Stimulated activated CD4-positive, alpha-beta T cell treated with anti-CD3 and anti-CD28 coated beads, Interleukin-1b, Interleukin-23, amount 100 ng/mL, for 24 hours (primary cell): Measurements from ENCODE around the gene RAMACL.
"Not testable (repeated sequence)": the region's sequence is repeated elsewhere in the genome, so short reads cannot be mapped to it uniquely, and the experiment has no call there.

Source experiments
- DNase-seq, 4 experiments: peaks; one replicate each; pipeline ENCODE4 v3.0.0-alpha.2; 2020; ENCODE audit warnings: low read depth in 4 of 4, low spot score in 1 of 4

RAMACL gene

GRCh38 chr6:166586424-166587156 lies at the start of gene RAMACL:
TSS of gene RAMACL (minus strand) at chr6:166586678. CDS start at chr6:166586477, 201 bp downstream.
- DNase-seq = peak in 3 of 4 experiments; percentile 5 to 15 (median 7)

- no peak for DNase-seq
Observed at GRCh38 chr6:166635013-166635970, 48.8 kb upstream of the RAMACL start.

DNA sequence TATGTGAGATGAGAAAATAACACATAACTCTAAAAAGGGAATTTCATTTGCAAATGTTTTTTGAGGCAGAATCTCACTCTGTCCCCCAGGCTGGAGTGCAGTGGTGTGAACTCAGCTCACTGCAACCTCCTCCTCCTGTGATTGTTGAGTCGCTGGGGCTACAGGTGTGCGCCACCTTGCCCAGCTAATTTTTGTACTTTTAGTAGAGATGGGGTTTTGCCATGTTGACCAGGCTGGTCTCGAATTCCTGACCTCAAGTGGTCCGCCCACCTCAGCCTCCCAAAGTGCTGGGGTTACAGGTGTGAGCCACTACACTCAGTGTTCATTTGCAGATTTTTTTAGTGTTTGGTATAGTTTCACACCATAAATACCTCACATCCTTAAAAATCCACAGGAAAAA lies 48.1 kb upstream of the RAMACL start:
- not testable (repeated sequence) for DNase-seq

DNA sequence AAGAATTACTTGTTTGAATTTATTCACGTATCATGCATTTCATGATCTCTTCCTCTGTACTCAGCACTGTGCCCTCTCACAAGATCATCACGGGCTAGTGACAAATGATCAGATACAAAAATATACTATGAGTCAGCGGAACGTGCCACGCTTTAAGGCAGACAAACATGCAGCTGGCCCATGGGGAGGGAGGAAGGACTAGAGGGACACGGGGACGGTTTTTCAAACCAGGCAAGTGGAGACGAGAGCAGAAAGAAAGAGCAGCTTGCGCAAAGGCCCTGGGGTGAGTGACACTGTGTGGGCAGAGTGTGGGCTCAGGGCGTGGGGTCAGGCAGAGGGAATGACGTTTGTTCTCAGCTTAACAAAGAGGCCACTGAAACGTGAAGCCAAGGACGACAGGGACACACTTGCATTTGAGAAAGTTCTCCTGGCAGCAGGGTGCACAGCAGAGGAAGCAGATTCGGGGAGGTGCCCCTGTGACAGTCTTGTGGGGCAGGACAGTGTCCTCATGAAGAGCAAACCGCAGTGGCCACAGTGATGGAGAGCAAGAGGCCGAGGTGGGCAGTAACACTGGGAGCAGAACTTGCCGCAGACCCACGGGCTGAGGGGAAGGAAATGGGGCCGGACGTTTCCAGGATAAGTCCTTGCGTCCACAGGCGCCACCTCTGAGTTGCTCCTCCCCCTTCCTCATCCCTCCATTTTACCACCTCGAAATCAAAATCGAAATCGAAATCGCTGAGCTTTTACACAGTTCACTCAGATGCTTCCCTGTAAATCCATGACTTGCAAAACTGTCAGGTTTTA lies 47.5 kb upstream of the RAMACL start:
- no peak for DNase-seq

GRCh38 chr6:166632731-166633130 lies 46.3 kb upstream of the RAMACL start:
- DNase-seq = no peak

DNA sequence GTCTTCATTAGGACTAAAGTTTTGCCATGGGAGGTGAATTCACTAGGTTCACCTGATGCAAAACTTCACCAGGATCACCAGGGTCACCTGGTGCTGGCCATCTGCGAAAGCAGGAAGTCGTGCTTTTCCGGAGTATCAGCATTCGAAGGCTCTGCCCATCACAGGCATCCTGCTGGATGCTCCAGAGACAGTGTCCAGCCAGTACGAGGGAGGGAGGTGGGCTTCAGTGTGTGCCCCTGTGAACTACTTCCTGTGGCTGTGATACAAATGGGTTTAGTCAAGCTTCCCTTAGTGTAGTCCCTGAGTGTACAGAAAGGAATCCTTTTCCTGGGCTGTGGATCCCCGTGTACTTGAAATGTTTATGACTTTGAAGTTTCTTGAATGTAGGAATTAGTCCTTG lies 44.0 kb upstream of the RAMACL start:
- DNase-seq = no peak

DNA sequence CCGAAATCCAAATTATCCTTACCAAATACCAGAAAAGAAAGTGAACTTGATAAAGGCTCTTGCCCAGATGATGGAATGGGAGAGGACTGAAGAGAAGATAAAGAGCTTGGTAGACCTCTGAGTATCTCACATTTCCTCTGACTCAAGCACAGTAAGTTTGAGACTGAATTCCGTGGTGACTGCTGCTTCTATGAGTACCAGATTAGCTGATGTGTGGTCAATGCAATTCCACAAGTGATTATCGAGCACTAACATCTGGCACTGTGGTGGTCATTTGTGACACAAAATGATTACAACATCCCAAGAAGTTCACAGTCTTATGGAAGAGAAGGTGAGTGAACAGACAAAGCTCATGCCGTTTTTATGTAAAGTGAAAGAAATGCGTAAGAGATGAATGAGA lies 43.1 kb upstream of the RAMACL start:
- DNase-seq = no peak

DNA sequence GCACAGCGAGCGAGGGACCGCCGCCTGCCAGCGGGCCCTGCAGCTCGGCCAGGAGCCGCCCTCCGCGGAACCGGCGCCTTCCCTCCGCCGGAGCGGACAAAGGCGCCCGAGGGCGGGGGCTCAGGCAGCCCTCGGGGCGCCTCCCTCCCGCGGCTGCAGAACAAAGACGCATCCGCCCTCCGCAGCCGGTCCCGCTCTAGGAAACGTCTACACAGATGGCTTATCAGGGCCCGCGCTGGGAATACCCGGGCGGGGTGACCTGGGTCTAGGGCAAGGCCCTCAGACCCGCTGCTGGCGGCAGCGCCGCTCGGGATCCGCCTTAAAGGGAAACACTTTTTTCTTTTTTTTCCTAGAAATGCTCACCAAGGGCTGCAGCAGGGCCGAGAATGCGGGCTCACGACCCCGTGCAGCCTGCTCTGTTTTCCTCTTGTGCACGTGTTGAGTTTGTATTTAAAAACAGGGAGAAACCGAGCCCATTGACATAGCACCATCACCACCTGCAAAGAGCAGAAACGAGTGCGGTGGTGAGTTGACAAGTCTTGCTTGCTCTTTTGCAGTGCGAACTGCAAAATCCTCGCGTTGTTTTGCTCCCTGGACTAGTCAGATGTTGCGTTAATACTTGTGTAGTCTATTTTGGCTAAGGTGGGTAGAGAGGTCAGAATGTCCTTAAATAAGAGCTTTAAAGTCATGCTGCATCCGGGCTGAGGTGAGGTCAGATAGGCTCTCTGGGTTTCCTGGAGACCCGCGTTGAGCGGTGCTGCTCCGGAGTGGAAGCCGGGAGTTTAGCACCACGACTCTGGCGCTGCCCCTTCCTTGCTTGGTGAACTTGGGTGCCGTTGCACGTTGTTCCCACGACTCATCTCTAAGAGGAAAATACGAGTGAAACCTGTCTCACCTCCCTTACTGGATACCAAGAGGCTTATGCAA lies 41.7 kb upstream of the RAMACL start:
- peak in 3 of 4 experiments; percentile 12 to 31 (median 23) for DNase-seq

- DNase-seq = peak; percentile 98 to 100 (median 98)
Observed at GRCh38 chr6:166627033-166627874, 40.8 kb upstream of the RAMACL start, which contains the start of gene RPS6KA2. TSS of gene RPS6KA2 (minus strand) at chr6:166627251. CDS start at chr6:166627019, 232 bp downstream.

DNA sequence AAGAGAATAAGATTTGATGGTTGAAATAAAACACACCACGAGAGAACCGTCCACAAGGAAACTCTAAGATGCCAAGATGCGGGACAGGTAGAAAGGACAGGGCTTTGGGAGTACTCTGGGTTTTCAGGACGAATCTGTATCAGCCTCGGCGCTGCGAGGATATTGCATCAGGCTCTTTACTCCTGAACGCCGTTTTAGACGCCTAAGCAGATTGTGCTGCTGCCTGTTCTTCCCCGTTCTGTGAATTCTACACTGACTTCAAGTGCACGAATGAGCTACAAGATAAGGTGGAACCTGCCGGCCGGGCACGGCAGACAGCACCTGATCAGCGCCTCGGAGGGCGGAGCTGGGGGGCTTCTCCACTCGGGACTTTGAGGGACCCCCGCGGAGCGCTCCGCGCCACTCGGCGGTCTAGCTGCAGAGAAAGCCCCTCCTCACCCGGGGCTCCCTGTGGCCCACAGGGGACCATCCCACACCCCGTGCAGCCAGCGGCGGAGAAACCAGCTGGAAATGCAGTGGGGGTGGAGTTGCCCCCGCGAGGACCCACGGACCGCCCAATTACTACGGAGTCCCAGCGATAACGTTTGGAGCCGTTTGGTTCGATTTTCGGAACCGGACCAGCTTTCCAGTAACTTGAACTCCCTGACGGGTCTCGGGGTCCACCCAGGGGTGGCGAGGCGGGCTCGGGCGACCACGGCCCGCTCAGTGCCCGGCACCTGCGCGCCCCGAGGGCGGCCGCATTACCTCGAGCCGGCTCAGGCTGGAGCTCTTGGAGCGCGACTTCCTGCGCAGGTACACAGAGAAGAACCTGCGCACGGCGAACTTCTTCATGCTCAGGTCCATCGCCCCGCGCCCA lies 39.9 kb upstream of the RAMACL start:
- DNase-seq = peak in 2 of 4 experiments; percentile 7 to 11

DNA sequence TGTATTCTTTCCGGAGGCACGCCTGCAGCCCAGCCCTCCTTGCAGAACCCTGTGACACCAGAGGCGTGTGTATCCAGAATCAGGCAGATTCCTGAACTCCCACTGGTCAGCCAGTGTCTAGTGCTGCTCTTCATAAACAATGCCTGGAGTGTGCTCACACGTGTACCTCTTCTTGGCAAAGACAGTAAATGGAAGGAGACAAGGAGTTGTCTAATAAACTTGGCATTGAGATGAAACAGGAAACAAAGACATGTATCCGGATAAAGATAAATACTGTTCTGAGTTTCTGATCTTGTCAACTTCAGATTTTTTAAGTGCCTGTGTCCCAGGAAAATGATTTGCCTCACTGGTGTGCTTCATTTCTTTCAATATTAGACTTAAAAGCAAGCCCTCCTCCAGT lies 38.9 kb upstream of the RAMACL start:
- no peak for DNase-seq

- DNase-seq = no peak
Observed at GRCh38 chr6:166624275-166624674, 37.8 kb upstream of the RAMACL start.

GRCh38 chr6:166623318-166623717 lies 36.8 kb upstream of the RAMACL start:
- DNase-seq = no peak

GRCh38 chr6:166621114-166621540 lies 34.6 kb upstream of the RAMACL start:
- no peak for DNase-seq

GRCh38 chr6:166620478-166621113 lies 34.1 kb upstream of the RAMACL start:
- no peak for DNase-seq

DNA sequence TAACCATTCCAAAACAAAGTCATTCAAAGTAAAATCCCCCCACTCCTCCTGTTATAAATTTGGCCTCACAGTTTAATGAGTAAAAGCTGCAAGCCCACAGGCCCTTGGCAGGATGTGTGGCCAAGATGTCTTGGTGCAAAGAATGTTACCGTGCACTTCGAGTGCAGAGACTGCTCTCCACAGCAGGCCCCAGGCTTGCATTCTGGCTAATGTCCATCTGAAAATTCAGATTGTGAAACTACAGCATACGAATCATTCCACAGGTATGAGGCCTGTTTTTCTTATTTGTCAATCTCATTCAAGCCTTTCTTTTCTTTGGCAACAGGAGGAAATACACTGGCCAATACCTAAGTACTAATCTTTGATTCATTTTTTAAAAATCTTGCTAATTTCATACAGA lies 33.4 kb upstream of the RAMACL start:
- no peak for DNase-seq

DNA sequence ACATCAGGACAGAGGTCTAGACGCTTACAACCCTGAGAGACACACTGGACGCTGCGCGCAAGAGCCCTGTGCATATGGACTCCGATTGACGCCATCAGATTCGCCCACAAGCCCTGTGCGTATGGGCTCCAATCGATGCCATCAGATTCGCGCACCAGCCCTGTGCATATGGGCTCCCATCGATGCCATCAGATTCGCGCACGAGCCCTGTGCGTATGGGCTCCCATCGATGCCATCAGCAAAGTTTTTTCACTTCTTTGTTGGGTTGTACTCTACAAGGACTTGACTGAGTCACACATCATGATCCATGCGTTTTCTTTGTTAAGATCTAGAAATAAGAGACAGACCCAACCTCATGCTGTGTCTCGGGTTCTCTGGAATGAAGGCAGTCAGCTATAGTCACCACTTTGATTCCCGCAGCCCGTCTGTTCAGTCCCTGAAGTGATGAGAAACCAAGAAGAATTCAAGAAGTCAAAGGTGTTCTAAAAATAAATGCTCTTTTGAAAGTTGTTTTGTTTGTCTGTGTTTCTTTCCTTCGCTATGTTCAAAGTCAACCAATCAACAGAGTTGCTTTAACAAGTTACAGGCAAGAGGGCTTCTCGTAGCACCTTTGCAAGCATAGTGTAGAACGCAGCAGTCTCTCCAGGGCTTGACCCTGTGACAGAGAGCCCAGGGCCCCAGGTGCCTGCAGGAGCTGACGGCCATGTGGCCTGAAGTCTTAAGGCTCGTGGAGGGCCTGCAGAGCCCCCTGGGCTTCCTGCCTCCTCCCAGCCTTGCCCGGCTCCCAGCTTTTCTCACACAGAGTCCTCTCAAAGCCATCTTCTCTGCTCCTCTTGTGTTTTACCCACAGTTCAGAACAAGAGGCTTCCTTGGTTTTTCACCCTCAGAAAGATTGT lies 32.6 kb upstream of the RAMACL start:
- no peak for DNase-seq
